Dedifferentiated amniotic fluid mesenchymal stem cell (primary cell): ENCODE data around the gene TRIM63.

Source experiments
- DNase-seq: peaks from one replicate; pipeline ENCODE4 v3.0.0-alpha.2; 2016; ENCODE audit errors: extremely low spot score

TRIM63 gene

DNA sequence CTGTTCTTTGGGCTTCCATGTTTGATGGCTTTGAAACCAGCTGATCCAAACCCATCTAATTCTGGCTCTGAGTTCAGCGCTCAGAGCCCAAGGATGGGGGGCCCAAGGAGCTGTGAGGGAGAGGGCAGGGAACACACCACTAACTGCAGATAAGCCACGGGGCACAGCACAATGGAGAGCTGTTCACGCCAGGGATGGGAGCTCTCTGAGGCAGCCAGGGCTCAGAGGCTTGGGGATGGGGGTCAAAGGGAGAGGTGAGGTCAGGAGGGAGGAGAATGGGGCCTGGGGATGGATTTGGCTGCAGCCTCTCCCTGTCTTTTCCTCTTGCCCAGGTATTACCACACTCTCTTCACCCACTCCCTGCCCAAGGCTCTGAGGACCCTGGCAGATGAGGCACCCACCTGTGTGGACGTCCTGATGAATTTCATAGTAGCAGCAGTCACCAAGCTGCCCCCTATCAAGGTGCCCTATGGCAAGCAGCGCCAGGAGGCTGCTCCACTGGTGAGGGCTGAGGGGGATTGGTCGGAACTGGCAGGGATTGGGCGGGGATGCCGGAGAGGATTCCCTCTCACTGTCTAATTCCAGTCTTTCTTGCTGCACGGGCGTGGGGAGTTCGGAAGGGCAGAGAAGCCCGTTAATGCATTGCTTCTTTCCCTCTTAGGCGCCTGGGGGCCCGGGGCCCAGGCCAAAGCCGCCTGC is 32.8 kb downstream of the TRIM63 start:
- no peak for DNase-seq

DNA sequence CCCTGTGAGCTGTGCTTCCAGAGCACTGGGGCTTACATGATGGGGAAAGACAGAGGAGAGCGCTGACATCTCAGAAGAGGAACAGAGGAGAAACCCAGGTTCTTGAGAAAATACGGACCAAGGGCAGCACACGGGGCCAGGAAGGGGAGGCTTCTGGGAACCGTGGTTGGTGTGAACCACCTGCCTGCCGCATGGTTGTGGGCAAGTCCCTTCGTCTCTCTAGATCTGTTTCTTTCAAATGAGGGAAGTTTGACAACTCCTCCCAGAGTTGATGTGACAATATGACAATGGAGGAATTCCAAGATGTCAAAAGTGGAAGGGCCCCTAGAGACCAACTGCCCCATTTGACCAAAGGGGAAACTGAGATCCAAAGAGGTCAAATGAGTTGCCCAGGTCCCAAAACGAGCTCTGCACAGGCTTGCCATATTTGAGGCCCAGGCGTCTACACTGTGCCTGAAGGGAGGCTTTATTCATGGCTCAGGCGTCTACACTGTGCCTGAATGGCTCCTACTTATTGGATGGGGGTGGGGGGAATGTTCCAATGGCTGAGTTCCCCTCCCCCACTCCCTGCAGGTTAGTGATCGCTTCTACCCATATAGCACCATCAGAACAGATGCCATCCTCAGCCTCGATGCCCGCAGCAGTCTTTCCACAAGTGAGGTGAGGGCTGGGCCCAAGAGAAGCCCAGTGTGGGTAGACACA is 34.6 kb downstream of the TRIM63 start:
- no peak for DNase-seq

DNA sequence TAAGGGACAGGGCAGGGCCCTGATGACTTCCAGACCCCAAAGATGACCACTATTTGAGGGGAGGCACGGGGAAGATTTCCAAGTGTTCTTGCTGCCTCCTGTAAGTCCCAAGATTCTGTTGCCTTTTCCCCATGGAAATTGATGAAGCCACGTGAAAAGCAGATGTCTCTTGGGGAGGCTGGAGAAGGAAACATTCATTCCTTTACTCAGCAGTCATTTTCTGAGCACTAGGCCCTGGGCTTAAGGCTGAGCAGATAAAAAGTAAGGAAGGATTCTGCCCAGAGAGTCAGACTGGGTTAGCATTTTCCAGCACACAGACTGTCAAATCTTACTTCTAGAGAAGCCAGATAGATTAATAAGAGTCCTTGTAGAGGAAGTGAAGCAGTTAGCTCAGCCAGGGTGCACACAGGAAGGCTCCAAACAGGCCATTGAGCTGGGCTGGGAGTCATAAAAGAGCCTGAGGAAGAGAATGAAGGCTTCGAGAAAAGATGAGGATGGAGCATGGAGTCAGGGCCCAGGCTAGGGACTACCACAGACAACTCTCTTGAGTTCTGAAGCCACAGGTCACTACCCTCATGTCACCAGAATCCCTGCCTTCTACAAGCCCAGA is 35.7 kb downstream of the TRIM63 start:
- peak; percentile 62 for DNase-seq

DNA sequence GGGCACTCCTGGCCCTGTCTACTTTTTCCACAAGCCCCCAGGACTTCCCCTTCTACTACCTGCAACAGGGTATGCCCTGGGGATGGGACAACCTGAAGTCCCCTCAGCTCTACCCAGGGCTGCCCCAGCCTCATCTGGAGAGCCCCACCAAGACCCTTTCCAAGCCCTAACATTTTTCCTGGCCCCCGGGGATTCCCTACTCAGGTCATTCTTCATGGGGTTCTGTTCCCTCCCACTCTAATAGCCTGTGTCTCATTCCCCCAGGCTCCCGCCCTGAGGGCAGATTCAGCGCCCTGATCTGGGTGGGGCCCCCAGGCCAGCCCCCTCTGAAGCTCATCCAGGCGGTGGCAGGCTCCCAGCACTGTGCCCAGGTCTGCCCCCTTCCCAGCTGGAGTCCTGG is 36.2 kb downstream of the TRIM63 start:
- no peak for DNase-seq

DNA sequence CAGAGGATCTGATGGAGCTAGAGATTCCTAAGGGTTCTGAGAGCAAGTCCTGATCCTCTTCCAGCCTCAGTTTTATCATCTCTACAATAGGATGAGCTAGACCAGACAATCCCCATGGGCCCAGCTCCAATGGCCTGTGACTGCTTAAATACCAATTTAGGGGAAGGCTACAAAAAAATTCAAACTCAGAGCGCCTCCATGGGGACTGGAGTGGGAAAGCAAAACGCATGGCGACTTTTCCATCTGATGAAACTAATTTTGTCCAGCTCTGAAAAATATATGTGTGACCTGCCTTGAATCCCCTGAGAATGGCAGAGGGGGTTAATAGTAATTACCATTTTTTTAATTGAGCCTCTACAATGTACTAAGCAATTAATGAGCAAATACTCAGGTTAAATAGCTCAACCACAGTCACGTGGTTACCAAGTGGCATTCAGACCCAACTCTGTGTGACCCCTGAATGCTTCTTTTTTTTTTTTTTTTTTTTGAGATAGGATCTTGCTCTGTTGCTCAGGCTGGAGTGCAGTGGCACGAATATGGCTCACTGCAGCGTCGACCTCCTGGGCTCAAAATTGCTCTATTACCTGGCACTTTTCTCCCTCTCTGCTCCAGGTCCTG is 37.5 kb downstream of the TRIM63 start:
- DNase-seq = no peak

DNA sequence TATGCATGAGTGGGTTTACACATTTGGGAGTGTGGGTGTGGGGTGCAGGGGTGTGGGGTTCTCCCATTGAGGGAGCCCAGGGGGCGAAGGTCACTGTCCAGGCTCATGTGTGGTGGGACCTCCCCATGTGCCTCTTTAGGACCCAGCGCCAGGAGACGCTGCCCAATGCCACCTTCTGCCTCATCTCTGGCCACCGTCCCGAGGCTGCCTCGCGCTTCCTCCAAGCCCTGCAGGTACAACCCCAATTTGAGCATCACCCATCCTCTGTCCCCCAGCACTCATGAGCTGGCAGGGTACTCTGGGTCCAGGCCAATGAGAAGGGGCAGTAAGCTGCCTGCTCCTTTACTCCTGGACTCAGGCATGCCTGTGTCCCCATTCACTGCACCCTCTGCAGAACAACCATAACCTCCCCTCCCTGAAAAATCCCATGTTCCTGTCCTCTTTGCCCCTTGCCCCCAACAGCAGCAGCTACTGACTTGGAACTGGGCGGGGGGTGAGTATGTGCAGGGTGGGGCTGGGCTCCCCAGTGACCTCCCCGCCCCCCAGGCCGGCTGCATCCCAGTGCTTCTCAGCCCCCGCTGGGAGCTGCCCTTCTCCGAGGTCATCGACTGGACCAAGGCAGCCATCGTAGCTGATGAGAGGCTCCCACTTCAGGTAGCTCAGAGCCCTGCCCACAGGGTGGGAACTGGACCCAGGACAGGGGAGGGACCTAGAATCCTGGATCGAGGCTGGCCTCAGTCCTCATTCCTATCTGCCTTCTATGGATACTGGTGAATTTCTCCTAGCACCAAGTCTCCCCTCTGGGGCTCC is 38.2 kb downstream of the TRIM63 start:
- DNase-seq = no peak

DNA sequence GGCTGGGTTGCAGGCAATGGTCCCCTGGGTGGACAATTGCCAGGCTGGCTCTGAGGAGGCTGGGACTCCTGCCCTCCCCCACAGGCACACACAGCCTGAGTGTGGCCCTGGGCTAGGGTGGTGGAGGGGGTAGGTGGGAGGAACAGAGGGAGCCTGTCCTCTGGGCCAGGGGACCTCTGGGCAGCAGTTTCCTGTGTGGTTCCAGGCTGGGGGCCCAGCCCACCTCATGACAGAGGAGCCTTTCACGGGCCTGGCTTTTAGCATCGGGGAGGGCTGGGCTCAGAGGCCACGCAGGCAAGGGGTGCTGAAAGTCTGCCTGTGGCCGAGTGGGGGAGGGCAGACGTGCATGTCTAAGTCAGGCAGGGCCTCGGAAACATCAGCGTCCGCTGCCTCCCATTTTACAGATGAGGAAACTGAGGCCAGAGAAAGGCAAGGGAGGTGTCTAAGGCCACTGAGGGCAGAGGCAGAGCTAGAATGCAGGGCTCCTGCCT is 38.9 kb downstream of the TRIM63 start:
- no peak for DNase-seq

DNA sequence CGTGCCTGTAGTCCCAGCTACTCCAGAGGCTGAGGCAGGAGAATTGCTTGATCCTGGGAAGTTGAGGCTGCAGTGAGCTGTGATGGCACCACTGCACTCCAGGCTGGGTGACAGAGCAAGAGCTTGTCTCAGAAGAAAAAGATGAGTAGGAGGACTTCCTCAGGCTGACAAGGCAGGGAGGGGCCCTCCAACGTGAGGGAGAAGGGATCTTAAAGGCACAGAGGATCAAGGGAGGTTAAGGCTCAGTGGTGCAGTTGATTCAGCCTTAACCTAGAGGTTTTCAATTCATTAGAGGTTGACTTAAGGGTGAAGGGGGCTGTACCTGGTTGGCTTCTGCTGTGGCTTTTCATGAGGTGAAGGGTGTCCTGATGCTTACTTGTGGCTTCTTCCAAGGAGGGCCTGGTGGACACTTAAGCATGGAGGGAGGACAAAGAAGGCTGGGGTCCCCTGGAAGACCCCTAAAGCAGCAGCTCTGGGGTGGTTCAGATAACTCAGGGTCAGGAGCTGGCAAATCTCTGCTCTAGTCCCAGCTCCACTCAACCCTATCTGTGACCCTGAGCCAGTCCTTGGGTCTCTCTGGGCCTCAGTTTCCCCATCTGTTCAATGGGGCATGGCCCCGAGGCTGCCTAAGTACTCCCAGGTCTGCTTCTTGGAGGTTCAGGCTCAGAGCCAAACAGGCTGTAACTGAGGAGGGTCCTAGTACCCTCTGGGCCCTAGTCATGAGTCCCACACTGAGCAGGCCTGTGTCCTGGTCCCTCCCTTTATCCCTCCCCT is 39.5 kb downstream of the TRIM63 start:
- no peak for DNase-seq

DNA sequence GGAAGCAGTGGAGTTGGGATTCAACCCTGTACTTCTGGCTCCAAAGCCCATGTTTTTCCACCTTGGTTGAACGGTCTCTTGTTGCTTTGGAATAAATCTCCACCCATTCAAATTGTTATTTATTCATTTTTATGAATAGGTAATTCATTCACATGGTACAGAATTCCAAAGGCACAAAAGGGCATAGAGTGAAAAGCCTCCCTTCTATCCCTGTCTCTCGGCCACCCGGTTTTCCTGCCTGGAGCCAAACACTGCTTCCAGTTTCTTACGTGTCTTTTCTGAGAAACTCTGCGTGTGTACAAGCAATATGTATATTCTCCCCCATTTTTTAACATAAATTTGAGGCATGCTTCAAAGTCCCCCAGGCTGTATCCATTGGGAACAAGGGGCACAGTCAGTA is 41.9 kb downstream of the TRIM63 start:
- no peak for DNase-seq

DNA sequence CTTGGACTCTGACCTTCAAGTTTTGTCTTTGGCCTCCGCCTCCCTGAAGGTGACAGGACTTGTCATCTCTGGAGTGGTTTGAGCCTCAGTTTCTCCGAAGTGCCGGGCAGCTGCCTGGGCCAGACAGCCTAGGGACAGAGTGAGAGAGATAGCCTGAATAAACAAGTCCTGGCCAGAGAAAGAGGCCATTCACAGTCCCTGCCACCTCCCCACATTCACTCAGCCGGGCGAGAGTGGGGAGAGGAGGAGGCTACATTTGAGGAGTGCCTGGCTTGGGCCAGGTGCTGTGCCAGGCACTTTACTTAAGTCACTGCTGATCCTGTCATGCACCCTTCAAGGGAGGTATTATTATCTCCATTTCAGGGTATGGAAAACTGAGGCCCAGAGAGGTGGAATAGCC is 42.4 kb downstream of the TRIM63 start:
- no peak for DNase-seq

DNA sequence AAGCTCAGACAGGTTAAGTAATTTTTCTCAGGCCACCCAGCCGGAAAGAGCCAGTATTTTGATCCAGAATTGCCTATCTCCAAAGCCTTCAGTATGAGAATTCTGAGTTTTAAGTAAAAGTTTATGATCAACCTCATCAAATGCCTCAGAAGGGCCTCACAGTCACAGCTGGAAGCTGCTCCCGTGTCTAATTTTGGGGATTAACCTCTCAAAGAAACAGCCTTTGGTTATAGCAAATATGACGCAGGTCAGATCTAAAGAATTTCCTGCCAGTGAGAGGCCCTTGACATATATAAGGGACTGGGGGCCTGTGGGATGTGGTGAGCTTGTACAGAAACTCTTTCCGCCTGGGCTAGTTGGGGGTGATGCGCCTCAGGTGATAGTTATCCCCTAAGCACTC is 43.6 kb downstream of the TRIM63 start:
- DNase-seq = peak; percentile 59

DNA sequence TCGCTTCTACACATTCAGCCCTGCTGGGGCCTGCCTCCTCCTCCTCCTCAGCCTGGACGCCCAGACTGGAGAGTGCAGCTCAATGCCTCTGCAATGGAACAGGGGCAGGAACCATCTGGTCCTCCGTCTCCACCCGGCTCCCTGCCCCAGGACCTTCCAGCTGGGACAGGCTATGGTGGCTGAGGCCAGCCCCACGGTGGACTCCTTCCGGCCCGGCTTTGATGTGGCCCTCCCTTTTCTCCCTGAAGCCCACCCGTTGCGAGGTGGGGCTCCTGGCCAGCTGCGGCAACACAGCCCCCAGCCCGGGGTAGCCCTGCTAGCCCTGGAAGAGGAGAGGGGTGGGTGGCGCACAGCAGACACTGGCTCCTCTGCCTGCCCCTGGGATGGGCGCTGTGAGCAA is 44.4 kb downstream of the TRIM63 start:
- no peak for DNase-seq

DNA sequence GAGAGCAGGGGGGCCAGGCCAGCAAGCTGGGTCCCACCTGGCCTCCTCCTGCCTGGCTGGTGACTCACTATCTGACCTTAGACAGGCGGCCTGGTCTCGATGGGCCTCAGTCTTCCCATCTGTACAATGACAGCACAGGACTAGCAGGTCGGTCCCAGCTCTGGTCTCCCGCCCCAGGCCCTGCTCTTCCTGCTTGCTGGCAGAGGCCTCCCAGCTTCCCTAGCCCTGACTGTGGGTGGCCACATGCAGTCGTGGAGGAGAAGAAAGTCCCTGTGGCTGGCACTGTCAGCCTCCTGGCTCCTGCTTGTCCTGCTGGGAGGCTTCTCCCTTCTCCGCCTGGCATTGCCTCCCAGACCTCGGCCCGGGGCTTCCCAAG is 45.0 kb downstream of the TRIM63 start:
- no peak for DNase-seq

DNA sequence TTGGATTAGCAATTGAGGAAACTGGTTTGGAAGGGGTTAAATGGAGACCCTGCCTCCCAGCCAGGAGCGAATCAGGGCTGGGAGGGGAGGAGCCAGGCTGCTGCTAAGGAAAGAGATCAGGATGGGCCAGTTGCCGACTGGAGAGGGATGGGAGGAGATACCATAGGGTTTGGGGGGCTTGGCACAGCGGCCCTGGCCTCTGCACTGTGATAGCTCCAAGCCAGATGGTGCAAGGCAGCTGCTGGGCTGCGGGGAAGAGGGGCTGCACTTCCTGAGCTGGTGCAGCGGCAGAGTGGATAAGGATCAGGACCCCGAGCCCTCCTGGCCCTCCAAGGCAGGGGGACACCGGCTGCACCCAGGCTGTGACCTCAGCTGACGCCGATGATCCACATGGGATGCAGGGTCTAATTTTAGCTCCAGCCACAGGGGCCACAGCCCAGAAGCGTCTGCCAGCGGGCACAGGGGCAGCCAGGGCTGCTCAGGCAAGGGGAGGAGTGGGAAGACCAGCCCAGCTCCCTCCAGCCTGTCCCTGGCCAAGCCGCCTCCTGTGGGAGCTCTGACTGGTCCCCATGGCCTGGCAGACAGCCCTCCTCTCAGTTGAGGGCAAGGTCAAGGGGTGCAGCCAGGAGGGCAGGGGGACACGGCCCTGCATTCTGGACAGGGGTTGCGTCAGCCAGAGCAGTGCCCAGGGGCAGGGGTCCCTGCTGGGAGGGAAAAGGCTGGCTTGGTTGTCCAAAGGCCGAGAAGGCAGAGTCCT is 45.6 kb downstream of the TRIM63 start, which contains the start of gene EXTL1:
Gene EXTL1 (plus strand): TSS at position 129 of the 757 bp plus-strand sequence. CDS start 872 bp downstream, outside the sequence.
- no peak for DNase-seq

DNA sequence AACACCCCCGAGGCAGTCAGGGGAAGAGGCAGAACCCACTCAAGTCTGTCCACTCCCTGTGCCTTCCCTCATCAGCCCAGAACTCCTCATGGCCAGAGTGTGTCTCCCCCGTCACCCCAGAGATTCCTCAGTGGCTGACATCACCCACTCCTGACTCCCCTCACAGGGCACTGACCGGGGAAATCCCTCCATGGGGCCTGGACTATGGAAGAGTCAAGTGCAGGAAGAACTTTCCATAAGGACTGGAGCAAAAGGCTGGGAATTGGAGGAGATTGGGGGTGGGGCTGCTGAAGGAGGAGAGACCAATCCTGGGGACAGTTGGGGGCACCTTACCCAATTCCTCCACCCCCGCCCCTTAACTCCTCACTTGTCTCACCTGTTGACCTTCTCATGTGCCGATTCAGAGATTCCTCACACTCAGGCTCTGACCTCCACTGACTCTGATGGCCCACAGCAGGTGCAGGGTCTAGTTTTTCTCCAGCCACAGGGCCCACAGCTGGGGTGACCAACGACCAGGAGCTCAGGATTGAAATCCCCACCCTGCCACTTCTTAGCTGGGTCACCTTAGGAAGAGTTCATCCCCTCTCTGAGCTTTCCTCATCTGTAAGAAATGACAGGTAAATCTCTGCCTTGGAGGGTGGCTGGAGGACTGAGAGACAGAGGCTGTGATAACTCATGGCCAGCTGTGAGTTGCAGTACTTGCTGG is 46.3 kb downstream of the TRIM63 start:
- DNase-seq = no peak

DNA sequence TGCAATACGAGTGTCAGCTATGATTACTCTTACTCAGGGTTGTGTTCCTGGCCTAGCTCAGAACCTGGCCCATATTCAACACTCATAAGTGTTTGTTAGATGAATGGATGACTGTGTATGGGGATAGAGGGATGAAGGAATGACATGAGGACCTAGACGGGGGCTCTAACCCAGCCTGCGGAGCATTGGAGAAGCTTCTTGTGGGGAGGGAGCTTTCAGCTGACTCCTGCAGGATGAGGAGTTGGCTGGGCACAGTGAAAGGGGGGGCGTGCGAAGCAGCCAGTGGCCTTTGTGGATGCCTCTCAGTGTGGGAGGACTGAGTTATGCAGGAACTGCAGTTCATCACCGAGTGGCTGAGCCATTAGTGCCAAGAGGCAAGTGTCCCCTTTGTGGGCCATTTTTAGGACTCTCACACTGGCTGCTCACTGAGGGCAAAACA is 47.1 kb downstream of the TRIM63 start:
- DNase-seq = peak; percentile 54

DNA sequence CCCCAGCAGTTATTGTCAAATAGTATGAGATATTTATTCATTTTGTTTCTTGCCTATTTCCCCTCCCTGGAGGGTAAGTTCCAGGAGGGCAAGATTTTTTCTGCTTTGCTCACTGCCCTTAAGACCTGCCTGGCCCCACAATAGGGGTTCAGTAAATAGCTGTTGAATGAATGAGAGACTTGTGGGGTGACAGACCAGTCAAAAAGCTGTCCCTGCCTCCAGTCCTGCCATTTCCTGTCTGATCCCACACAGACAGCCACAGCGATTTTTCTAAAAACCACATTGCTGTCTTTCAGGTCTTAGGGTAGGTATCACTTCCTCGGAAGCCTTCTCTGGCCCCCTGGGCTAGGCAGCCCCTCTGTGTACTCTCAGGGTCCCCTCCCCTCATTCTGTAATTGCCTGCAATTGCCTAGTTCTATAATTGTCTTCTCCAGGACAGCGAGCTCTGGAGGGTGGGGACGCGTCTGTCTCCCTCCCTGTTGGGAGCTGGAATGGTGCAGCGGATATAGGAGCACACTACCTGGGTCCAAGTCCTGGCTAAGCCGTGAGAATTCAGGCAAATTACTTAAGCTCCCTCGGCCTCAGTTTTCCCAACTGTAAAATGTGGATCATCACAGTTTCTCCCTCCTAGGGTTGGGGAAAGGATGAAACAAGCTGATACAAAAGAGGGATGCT is 47.7 kb downstream of the TRIM63 start:
- no peak for DNase-seq

DNA sequence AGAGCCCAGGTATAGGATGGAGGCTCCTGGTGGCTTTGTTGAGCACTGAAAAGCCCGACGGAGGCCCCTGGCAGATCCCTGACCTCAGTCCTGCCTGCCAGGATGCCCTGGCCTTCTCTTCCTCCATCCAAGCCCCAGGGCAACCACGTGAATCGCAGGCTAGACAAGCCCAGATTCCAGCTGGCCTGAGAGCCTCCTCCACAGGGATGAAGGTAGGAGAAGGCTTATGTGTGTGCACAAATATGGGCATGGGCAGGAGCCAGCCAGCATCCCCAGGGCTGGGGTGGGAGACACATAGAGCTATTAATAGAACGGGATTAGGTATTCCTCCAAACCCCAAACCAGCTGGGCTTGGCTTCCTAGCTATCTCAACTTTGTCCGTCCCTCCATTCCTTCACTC is 49.8 kb downstream of the TRIM63 start:
- DNase-seq = peak; percentile 31
